Neural crest cell (in vitro differentiated cells): ENCODE data around the gene CCDC182. TPM values are rescaled to one million over a fixed set of nuclear protein-coding genes. Genes with fewer than 3 reads are reported as not detected.

ENCODE experiments used
- DNase-seq: peaks from one replicate; pipeline ENCODE4 v3.0.0; 2021; ENCODE audit warnings: low read depth, mixed read lengths, low spot score
- H3K27ac Mint-ChIP-seq: one replicate; pipeline ENCODE4 v1.8.0; 2021; ENCODE audit warnings: mild to moderate bottlenecking, mixed read lengths; ENCODE audit not compliant: unreplicated experiment
- H3K27me3 Mint-ChIP-seq: 2 replicates; pipeline ENCODE4 v1.8.0; 2021; ENCODE audit warnings: low read depth, mild to moderate bottlenecking, mixed read lengths
- H3K36me3 Mint-ChIP-seq: 2 replicates; pipeline ENCODE4 v1.8.0; 2021; ENCODE audit warnings: low read depth, mild to moderate bottlenecking, mixed read lengths
- H3K4me1 Mint-ChIP-seq: 2 replicates; pipeline ENCODE4 v1.8.0; 2021; ENCODE audit warnings: mixed read lengths
- H3K4me3 Mint-ChIP-seq: one replicate; pipeline ENCODE4 v1.8.0; 2021; ENCODE audit warnings: mild to moderate bottlenecking, mixed read lengths
- H3K9me3 Mint-ChIP-seq: 2 replicates; pipeline ENCODE4 v1.8.0; 2021; ENCODE audit warnings: mixed read lengths
- CTCF ChIP-seq: fragments of 200-600 bp; sonication (generic); conservative IDR thresholded peaks from 2 replicates; pipeline ENCODE4 v1.5.0; 2021; ENCODE audit warnings: antibody characterized with exemption, mild to moderate bottlenecking
- total RNA-seq: library from RNA; stranded (reverse); gene quantifications from 2 replicates; pipeline ENCODE4 v1.2.1, GENCODE V29; 2021

Gene CCDC182
- total RNA-seq, 1 donor from 2014 or later, result not detected

GRCh38 chr17:57735230-57735629 is 9.9 kb downstream of the CCDC182 start:
- Mint-ChIP-seq H3K36me3 (no peaks in the 10 kb centered on the region), H3K4me3 (no peak overlapping the region), H3K9me3 (peaks cover 3% of the 10 kb centered on the region), H3K27me3 (no peaks in the 10 kb centered on the region), H3K4me1 (peaks cover 27% of the 10 kb centered on the region), H3K27ac (no peak overlapping the region)
- TF ChIP-seq CTCF, result no peak
- no peak for DNase-seq

- H3K9me3 Mint-ChIP-seq, result no peaks in the 10 kb centered on the region
- TF ChIP-seq CTCF, result no peak
- no peak overlapping the region for H3K4me3 Mint-ChIP-seq
- H3K27ac Mint-ChIP-seq, result no peak overlapping the region
- no peak for DNase-seq
- H3K27me3 Mint-ChIP-seq, result no peaks in the 10 kb centered on the region
- peaks cover 22% of the 10 kb centered on the region for H3K4me1 Mint-ChIP-seq
- no peaks in the 10 kb centered on the region for H3K36me3 Mint-ChIP-seq
Measured at GRCh38 chr17:57733085-57733484, 12.0 kb downstream of the CCDC182 start.

- DNase-seq, result no peak
- Mint-ChIP-seq H3K27ac (no peak overlapping the region), H3K4me1 (peaks cover 30% of the 10 kb centered on the region), H3K9me3 (no peaks in the 10 kb centered on the region), H3K4me3 (no peak overlapping the region), H3K27me3 (no peaks in the 10 kb centered on the region), H3K36me3 (no peaks in the 10 kb centered on the region)
- no peak for TF ChIP-seq CTCF
Measured at GRCh38 chr17:57732062-57732461, 13.0 kb downstream of the CCDC182 start.

GRCh38 chr17:57730026-57730701 is 14.9 kb downstream of the CCDC182 start:
- Mint-ChIP-seq H3K4me1 (peaks cover 36% of the 10 kb centered on the region), H3K4me3 (no peak overlapping the region), H3K27ac (no peak overlapping the region), H3K36me3 (no peaks in the 10 kb centered on the region), H3K27me3 (no peaks in the 10 kb centered on the region), H3K9me3 (no peaks in the 10 kb centered on the region)
- TF ChIP-seq CTCF, result no peak
- no peak for DNase-seq

GRCh38 chr17:57727630-57728175 is 17.4 kb downstream of the CCDC182 start:
- no peaks in the 10 kb centered on the region for H3K36me3 Mint-ChIP-seq
- peaks cover 39% of the 10 kb centered on the region for H3K4me1 Mint-ChIP-seq
- H3K27me3 Mint-ChIP-seq, result no peaks in the 10 kb centered on the region
- no peak for TF ChIP-seq CTCF
- DNase-seq, result no peak
- H3K27ac Mint-ChIP-seq, result no peak overlapping the region
- no peaks in the 10 kb centered on the region for H3K9me3 Mint-ChIP-seq
- H3K4me3 Mint-ChIP-seq, result no peak overlapping the region
